Thyroid gland (tissue), 4 donors: ENCODE results near the gene NFAM1. TPM values are rescaled to one million over a fixed set of nuclear protein-coding genes. Genes with fewer than 3 reads are reported as not detected.

Experiments
- DNase-seq, 2 donors: peaks; one replicate each; pipeline ENCODE4 v3.0.0-alpha.2; 2019
- H3K27ac ChIP-seq, 3 donors: fragments of 200-600 bp; sonication (generic); 1 replicate in 2 of 3; 2 replicates in 1 of 3; pipeline ENCODE4 v1.5.1; 2016 to 2019; ENCODE audit warnings: mild to moderate bottlenecking in 1 of 3, moderate library complexity in 1 of 3
- H3K27me3 ChIP-seq: fragments of 200-600 bp; sonication (generic); one replicate; pipeline ENCODE4 v1.5.1; 2019
- H3K36me3 ChIP-seq, 2 donors: fragments of 200-600 bp; sonication (generic); one replicate each; pipeline ENCODE4 v1.5.1; 2016 to 2019
- H3K4me1 ChIP-seq, 2 donors: fragments of 200-600 bp; sonication (generic); one replicate each; pipeline ENCODE4 v1.5.1; 2017 to 2019
- H3K4me3 ChIP-seq, 3 donors: fragments of 200-600 bp; sonication (generic); replicated peaks in 1 of 3; 1 replicate in 2 of 3; 2 replicates in 1 of 3; pipeline ENCODE4 v1.5.1; 2016; ENCODE audit warnings: mild to moderate bottlenecking in 1 of 3
- H3K9me3 ChIP-seq: fragments of 200-600 bp; sonication (generic); one replicate; pipeline ENCODE4 v1.5.1; 2017
- POLR2A ChIP-seq, 2 donors: fragments of 450-650 bp; IDR thresholded peaks; one replicate each; pipeline ENCODE4 v1.6.1; 2017; ENCODE audit warnings: antibody characterized with exemption in 2 of 2, mild to moderate bottlenecking in 2 of 2, moderate library complexity in 1 of 2
- WGBS, 2 donors: methylation state at CpG; one replicate each; pipeline ENCODE4 v1.1.5; 2017; 5-methylcytosine and 5-hydroxymethylcytosine counted together
- intact Hi-C: fragments of 100-400 bp; cut with DNase I; formaldehyde crosslinking; loops from one replicate; pipeline ENCODE4 v1.15.1; 2023
- total RNA-seq, 4 donors: library from RNA; depleted of rRNA; stranded (reverse); fragments of >200 nt; gene quantifications; one replicate each; pipeline ENCODE4 v1.2.3, GENCODE V29; 2016
- TF ChIP-seq, protein P1 (sequence below), 6 experiments: fragments of 200-600 bp in 3 of 6; fragments of 450-650 bp in 3 of 6; sonication (generic) in 3 of 6; IDR thresholded peaks; one replicate each; pipeline ENCODE4 v1.5.1; 2016 to 2019; ENCODE audit warnings: antibody characterized with exemption in 6 of 6, mild to moderate bottlenecking in 2 of 6, inconsistent platforms in 1 of 6, moderate library complexity in 1 of 6

NFAM1 gene
- total RNA-seq, 4 donors from 2014 or later = 0.89 to 1.4 (median 1.2) TPM

DNA sequence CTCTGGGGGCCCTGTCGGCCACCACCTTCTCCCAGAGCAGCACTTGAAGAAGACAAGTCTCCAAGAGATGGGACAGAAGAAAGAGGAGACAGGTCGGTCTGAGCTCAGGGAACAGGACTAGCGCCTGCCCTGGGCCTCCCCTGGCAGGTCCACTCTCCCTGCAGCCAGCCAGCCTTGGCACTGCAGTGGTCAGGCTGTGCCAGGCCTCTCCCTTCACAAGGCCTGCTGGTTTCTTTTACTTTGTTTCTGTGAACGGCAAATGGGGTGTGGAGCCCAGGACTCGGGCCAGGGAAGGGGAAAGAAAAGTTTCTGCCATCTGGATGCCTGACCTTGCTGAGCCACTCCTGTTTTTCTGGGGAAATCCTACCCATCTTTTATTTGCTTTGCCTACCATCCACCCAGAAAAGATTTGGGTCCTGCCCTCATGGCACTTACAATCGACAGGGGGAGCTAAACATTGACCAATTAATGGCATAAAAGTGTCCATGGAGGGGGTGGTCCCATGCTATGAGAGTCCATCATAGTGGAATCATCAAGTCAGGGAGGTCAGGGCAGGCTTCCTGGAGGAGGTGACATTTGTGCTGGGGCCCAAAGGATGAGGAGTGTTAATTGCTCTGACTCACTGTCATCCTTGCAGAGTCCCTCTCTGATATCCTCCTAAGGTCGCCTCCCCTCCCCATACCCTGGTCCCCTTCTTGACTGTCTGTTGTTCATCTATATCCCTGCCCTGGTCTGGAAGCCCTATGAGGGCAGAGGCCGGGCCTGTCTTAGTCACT is 65.2 kb downstream of the NFAM1 start:
- Histone ChIP-seq H3K9me3 (no peaks in the 10 kb centered on the region), H3K36me3 (no peaks in the 10 kb centered on the region), H3K4me3 (peak overlapping the region in 1 of 3 donors; percentile 67), H3K4me1 (peaks cover 46 to 47% of the 10 kb centered on the region in 2 donors), H3K27ac (peak overlapping the region; percentile 81 to 93 (median 92)), H3K27me3 (no peaks in the 10 kb centered on the region)
- TF ChIP-seq, protein P1, sequence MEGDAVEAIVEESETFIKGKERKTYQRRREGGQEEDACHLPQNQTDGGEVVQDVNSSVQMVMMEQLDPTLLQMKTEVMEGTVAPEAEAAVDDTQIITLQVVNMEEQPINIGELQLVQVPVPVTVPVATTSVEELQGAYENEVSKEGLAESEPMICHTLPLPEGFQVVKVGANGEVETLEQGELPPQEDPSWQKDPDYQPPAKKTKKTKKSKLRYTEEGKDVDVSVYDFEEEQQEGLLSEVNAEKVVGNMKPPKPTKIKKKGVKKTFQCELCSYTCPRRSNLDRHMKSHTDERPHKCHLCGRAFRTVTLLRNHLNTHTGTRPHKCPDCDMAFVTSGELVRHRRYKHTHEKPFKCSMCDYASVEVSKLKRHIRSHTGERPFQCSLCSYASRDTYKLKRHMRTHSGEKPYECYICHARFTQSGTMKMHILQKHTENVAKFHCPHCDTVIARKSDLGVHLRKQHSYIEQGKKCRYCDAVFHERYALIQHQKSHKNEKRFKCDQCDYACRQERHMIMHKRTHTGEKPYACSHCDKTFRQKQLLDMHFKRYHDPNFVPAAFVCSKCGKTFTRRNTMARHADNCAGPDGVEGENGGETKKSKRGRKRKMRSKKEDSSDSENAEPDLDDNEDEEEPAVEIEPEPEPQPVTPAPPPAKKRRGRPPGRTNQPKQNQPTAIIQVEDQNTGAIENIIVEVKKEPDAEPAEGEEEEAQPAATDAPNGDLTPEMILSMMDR (IDR thresholded peaks at IDR 0.05) = peak in 1 of 6 experiments; percentile 6
- TF ChIP-seq POLR2A (IDR thresholded peaks at IDR 0.05) = peak in 1 of 2 donors; percentile 54
- peak; percentile 82 to 89 for DNase-seq
- WGBS, 2 donors = 46 to 57% methylated on average over 8 of the region's 8 CpGs
- intact Hi-C loops = loop anchor here (10.0 kb wide), 1 partner anchor 68 kb away; the partner anchor contains the start of gene NFAM1

- TF ChIP-seq POLR2A (IDR thresholded peaks at IDR 0.05) = no peak
- TF ChIP-seq, protein P1 (IDR thresholded peaks at IDR 0.05) = no peak
- intact Hi-C loops = loop anchor here (10.0 kb wide), 1 partner anchor 69 kb away; the partner anchor contains the start of gene NFAM1
- no peaks in the 10 kb centered on the region for H3K9me3 ChIP-seq
- peak overlapping the region; percentile 81 to 93 (median 92) for H3K27ac ChIP-seq
- no peak overlapping the region for H3K4me3 ChIP-seq
- H3K4me1 ChIP-seq = peaks cover 46 to 47% of the 10 kb centered on the region in 2 donors
- peak; percentile 70 to 74 for DNase-seq
- H3K36me3 ChIP-seq = no peaks in the 10 kb centered on the region
- 43 to 50% methylated on average over 10 of the region's 10 CpGs for WGBS, 2 donors
- H3K27me3 ChIP-seq = no peaks in the 10 kb centered on the region
Observed at GRCh38 chr22:42365942-42366695, 66.1 kb downstream of the NFAM1 start.

DNA sequence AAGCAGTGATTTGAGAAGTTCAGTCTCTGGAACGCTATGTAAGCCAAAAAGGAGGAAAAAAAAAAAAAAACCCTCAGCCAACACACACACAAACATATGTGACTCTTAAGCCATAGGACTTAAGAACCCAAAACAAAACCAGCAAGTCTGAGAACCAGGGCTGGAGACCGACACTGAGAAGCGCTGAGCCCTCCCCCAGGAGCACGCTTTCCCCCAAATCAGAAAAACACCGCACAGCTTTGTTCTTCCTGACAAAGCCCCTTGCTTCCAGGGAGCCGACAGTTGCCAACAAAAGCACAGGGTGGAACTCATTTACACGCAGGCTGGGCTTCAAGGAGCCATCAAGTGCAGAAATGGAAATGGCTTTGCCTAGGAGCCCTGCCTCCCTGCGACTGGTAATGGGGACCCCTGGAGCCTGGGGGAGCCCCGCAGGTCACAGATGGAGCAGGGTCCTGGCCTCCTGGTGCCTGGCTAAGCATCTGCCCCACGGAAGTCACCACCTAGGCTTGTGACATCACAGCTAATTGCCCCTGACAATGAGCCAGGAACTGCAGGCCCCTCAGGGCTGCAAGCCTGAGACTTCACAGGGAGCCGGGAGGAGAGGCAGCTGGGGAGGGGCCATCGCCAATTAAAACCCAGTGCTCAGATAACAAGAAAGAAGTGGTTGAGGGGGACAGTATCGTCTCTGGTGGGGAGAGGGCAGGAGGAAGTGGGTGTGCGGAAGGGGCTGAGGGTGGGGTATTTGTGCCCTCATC is 66.9 kb downstream of the NFAM1 start:
- TF ChIP-seq, protein P1 (IDR thresholded peaks at IDR 0.05) = no peak
- no peak for TF ChIP-seq POLR2A (IDR thresholded peaks at IDR 0.05)
- Histone ChIP-seq H3K9me3 (no peaks in the 10 kb centered on the region), H3K27me3 (no peaks in the 10 kb centered on the region), H3K4me3 (no peak overlapping the region), H3K4me1 (peaks cover 47 to 49% of the 10 kb centered on the region in 2 donors), H3K36me3 (no peaks in the 10 kb centered on the region), H3K27ac (peak overlapping the region; percentile 81 to 93 (median 92))
- WGBS, 2 donors = 14 to 19% methylated on average over 11 to 12 of the region's 14 CpGs
- intact Hi-C loops = loop anchor here (10.0 kb wide), 1 partner anchor 70 kb away; the partner anchor contains the start of gene NFAM1
- DNase-seq = peak; percentile 77 to 81

- Histone ChIP-seq H3K4me3 (no peak overlapping the region), H3K27ac (peak overlapping the region; percentile 81 to 93 (median 92)), H3K9me3 (no peaks in the 10 kb centered on the region), H3K27me3 (no peaks in the 10 kb centered on the region), H3K4me1 (peaks cover 45 to 51% of the 10 kb centered on the region in 2 donors), H3K36me3 (no peaks in the 10 kb centered on the region)
- intact Hi-C loops = loop anchor here (10.0 kb wide), 1 partner anchor 70 kb away; the partner anchor contains the start of gene NFAM1
- no peak for DNase-seq
- TF ChIP-seq, protein P1 (IDR thresholded peaks at IDR 0.05) = no peak
- no peak for TF ChIP-seq POLR2A (IDR thresholded peaks at IDR 0.05)
- 7 to 14% methylated on average over 13 of the region's 13 CpGs for WGBS, 2 donors
Observed at GRCh38 chr22:42364604-42365110, 67.5 kb downstream of the NFAM1 start.
